Measurements from ENCODE around the gene ZBTB16.
A peak's percentile ranks its signal among the peaks of the same experiment; 100 is the strongest.

The ZBTB16 gene

DNA sequence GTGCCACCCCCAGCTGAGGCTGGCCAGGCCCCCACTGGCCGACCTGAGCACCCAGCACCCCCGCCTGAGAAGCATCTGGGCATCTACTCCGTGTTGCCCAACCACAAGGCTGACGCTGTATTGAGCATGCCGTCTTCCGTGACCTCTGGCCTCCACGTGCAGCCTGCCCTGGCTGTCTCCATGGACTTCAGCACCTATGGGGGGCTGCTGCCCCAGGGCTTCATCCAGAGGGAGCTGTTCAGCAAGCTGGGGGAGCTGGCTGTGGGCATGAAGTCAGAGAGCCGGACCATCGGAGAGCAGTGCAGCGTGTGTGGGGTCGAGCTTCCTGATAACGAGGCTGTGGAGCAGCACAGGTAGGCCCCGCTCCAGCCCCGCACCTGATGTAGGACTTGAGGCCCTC is 4.7 kb downstream of the ZBTB16 start:
- peak in 1 of 58 donors; percentile 19 for DNase-seq

DNA sequence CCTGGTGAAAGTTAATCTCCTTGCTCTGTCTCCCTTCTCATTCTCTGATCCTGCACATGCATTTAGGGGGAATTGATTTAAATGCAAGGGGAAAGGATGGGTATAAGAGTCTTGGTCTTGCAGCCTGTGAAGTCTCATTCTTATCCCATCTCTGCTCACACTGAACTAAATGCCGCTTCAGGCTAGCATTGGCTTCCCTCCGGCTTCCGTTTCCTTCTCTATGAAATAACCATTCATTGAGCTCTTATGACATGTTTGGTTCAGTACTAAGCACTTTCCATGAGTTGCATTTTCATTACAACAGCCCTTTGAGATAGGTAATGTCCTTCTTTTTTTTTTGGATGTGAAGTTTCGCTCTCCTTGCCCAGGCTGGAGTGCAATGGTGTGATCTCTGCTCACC is 5.6 kb downstream of the ZBTB16 start:
- DNase-seq: no peak

GRCh38 chr11:114066046-114066648 is 6.6 kb downstream of the ZBTB16 start:
- no peak for DNase-seq

GRCh38 chr11:114068327-114068726 is 8.8 kb downstream of the ZBTB16 start:
- peak in 1 of 58 donors; percentile 20 for DNase-seq

DNA sequence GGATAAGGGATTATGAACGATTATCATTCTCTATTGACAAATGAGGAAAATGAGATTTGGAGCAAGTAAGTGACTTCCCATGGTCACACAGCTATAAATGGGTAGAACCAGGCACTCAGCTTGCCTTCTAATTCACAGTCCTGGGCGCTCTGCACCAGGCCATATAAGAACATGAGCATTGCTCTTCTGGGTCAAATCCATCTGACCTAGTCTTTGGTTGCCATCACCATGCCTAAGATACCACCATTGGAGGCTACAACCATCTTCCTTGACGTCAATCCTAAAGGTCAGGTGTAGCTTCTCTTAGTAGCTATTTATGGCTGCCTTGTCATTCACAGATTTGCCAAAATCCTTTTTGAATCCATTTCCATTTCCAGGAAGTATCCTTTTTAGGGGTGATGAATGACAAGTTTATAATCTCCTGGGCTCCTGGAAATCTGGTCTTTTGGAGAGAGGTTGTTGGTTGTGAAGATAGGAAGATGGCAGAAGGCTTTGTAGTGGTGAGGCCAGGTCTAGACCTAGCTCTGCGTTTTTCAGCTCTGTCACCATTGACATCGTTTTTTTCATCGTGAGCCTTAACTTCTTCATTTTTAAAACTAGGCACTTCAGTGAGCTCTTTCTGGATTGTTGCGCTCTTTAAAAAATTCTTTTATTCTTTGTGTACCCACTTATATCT is 11.1 kb downstream of the ZBTB16 start:
- no peak for DNase-seq

DNA sequence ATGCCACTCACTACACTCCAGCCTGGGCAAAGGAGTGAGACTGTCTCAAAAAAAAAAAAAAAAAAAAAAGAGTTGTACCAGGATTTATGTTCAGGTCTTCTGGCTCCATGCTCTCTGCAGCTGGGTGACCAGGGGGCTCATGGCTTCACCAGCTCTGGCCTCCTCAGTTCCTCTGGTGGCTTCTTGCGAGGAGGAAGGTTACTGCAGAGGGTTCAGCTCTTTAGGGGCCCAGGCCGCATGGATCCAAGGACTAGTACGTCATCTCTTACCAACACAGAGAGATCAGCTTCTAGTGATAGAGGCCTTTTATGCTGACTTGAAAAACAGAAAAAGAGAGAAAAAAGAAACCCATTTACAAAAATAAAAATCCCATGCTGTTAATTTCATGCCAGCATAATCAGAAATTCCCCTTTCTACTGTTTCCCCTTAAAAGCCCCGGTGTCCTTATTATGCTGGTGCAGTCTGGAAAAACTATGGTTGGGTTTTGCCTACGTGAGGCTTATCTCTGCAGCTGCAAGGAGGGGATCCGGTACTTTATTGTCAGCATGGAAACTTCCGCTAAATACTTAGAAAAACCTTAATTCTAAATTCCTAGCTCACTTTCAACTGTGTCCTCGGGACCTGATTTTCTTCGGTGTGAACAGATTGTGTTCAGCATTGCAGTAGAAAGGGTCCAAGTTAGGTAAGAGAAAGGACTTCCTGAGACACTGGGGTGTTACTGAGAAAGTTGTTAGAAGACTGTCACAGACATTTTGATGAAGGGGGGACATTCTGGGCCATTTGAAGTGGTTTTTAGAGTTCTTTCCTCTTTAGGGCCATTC is 13.7 kb downstream of the ZBTB16 start:
- DNase-seq: no peak

- no peak for DNase-seq
Measured at GRCh38 chr11:114073828-114074381, 14.4 kb downstream of the ZBTB16 start.

GRCh38 chr11:114074546-114075343 is 15.2 kb downstream of the ZBTB16 start:
- DNase-seq: no peak

- no peak for DNase-seq
Measured at GRCh38 chr11:114075344-114075610, 15.8 kb downstream of the ZBTB16 start.

- DNase-seq: peak in 25 of 58 donors; percentile 15 to 68 (median 39)
Measured at GRCh38 chr11:114075891-114076441, 16.5 kb downstream of the ZBTB16 start.

GRCh38 chr11:114076921-114077331 is 17.4 kb downstream of the ZBTB16 start:
- DNase-seq: no peak

GRCh38 chr11:114077482-114078305 is 18.2 kb downstream of the ZBTB16 start:
- DNase-seq: no peak

DNA sequence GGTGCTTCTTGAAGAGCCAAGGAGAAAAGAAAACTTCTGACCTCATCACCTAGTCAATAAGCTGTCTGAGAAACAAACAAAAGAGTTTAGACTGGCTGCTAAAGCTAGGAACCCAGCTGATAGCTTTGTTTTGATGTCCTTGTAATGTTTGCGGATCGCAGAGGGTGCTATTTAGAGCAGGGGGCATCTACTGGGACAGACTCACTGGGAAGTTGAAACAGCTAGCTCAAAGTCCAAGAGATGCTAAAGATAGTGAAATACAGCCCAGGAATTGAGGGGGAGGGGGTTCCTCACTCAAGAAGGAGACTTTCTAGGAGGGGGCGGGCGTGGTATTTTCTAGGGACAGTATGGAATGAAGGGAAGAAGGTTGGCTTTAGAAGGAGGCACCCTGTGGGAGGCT is 18.9 kb downstream of the ZBTB16 start:
- no peak for DNase-seq

DNA sequence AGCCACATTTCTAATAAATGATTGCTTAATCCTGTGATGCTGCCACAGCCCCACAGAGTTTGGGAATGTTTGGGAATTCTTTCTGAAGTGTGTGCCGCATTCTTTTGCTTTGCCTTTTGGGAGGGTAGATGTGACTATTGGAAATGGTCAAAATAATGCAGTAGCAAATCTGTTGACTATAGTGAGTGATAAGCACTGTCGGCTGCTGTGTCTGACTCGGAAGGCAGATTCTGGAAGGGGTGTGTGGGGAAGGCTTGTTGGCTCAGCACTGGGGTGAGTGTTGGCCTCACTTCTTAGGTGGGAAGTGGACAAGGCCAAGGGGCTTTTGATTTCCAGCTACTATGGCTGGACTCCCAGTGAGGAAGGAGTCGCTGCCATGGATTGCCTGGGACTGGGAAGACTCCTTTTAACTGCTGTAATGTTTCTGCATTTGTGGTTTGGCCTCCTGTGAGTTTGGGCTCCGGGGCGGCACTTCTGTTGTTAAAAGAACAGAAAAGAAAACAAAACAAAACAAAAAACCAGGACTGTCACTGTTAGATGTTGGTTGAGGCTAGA is 20.1 kb downstream of the ZBTB16 start:
- DNase-seq: peak in 14 of 58 donors; percentile 10 to 66 (median 28)

GRCh38 chr11:114080219-114080618 is 20.7 kb downstream of the ZBTB16 start:
- peak in 2 of 58 donors; percentile 22 to 49 for DNase-seq

GRCh38 chr11:114080769-114081168 is 21.3 kb downstream of the ZBTB16 start:
- DNase-seq: no peak

DNA sequence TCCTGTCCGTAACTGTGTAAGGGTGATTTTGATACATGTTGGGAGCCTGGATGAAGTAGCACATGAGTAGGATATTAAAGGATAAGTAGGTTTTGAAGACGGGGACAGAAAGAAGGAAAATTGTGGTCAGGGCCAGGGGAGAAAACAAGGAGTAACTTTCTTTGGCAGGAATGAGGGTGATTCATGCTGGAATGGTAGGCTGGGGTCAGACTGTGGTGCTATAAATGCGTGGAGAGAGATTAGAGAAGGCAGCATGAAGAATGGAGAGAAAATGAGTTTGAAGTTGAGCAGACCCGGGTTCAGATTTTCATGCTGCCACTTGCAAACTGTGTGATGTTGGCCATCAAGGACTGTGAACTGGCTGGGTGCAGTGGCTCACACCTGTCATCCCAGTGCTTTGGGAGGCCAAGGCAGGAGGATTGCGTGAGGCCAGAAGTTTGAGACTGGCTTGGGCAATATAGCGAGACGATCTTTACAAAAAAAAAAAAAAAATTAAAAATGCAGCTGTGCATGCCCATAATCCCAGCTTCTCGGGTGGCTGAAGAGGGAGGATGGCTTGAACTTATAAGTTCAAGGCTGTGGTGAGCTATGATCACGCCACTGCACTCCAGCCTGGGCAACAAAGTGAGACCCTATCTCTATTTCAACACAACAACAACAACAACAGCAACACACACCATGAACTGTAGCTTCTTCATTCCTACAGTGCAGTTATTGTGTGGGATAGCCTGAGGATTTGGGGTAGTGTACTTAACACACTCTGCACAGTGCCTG is 22.3 kb downstream of the ZBTB16 start:
- no peak for DNase-seq

DNA sequence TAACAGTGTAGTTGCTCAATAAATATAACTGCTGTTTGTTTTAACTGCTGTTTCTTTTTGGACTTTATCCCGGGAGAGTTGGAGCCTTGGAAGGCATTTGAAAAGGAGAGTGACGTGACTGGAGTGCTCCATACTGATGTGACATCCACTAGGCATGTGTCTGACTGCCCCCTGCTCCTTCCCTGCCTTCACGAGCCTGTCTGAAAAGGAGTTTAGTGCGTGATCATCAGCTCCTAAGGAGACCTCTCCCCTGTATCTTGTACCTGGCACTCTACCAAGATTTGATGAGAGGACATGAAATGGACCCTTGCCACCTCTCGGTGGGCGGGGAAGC is 22.9 kb downstream of the ZBTB16 start:
- DNase-seq: no peak

- DNase-seq: no peak
Measured at GRCh38 chr11:114082767-114083181, 23.3 kb downstream of the ZBTB16 start.

All from anterior cingulate cortex (tissue), 58 donors.